NCI-H1417 (cell line): ENCODE measurements around the gene ATF6B.
"Not testable (repeated sequence)": the region's sequence is repeated elsewhere in the genome, so short reads cannot be mapped to it uniquely, and the experiment has no call there.

ENCODE experiments used
- DNase-seq, 3 experiments: peaks; one replicate each; lab custom pipeline; 2025; lab: John Stamatoyannopoulos, UW

The ATF6B gene

GRCh38 chr6:32154514-32155161, 26.6 kb upstream of the ATF6B start:
- peak; percentile 61 to 85 (median 81) for DNase-seq

- DNase-seq: peak; percentile 63 to 92 (median 87)
Observed at GRCh38 chr6:32153564-32154513, 25.8 kb upstream of the ATF6B start, which contains the start of gene PPT2. Gene PPT2 (plus strand): TSS chr6:32154141. CDS start chr6:32154595, 454 bp downstream.

- DNase-seq: peak; percentile 1 to 46 (median 41)
Observed at GRCh38 chr6:32152769-32153563, 24.9 kb upstream of the ATF6B start.

GRCh38 chr6:32151863-32152768, 24.1 kb upstream of the ATF6B start, which contains the start of gene PRRT1:
Gene PRRT1 (minus strand): TSS chr6:32151939. CDS start chr6:32151827, 112 bp downstream.
- DNase-seq: no peak

GRCh38 chr6:32151181-32151862, 23.3 kb upstream of the ATF6B start:
- DNase-seq: no peak

GRCh38 chr6:32149932-32150870, 22.2 kb upstream of the ATF6B start:
- no peak for DNase-seq

- no peak for DNase-seq
Observed at GRCh38 chr6:32149092-32149755, 21.2 kb upstream of the ATF6B start.

- DNase-seq: peak in 1 of 3 experiments; percentile 18
Observed at GRCh38 chr6:32148289-32149091, 20.4 kb upstream of the ATF6B start.

GRCh38 chr6:32147401-32148132, 19.5 kb upstream of the ATF6B start:
- no peak for DNase-seq

- no peak for DNase-seq
Observed at GRCh38 chr6:32146687-32147086, 18.6 kb upstream of the ATF6B start.

GRCh38 chr6:32146287-32146686, 18.2 kb upstream of the ATF6B start:
- DNase-seq: no peak

GRCh38 chr6:32144238-32144637, 16.2 kb upstream of the ATF6B start:
- DNase-seq: not testable (repeated sequence)

GRCh38 chr6:32140420-32141046, 12.5 kb upstream of the ATF6B start:
- DNase-seq: no peak

- DNase-seq: no peak
Observed at GRCh38 chr6:32139590-32139989, 11.5 kb upstream of the ATF6B start.

GRCh38 chr6:32137454-32137853, 9.4 kb upstream of the ATF6B start:
- DNase-seq: no peak

GRCh38 chr6:32133786-32134185, 5.7 kb upstream of the ATF6B start:
- DNase-seq: no peak

- DNase-seq: no peak
Observed at GRCh38 chr6:32132110-32132509, 4.1 kb upstream of the ATF6B start.
